C4-2B (cell line): ENCODE data around the gene ARMH4.
A peak's percentile ranks its signal among the peaks of the same experiment; 100 is the strongest.
"Not testable (repeated sequence)": the region's sequence is repeated elsewhere in the genome, so short reads cannot be mapped to it uniquely, and the experiment has no call there.

ENCODE experiments used
- H3K27ac ChIP-seq: fragments of 450-650 bp; 2 replicates; pipeline ENCODE4 v1.5.1; 2017
- ZFX ChIP-seq: fragments of 450-650 bp; IDR thresholded peaks from 2 replicates; pipeline ENCODE4 v1.6.1; 2017
- TF ChIP-seq, protein P1 (sequence below): fragments of 450-650 bp; conservative IDR thresholded peaks from 2 replicates; pipeline ENCODE4 v1.5.1; 2017; ENCODE audit warnings: mild to moderate bottlenecking

Gene ARMH4

DNA sequence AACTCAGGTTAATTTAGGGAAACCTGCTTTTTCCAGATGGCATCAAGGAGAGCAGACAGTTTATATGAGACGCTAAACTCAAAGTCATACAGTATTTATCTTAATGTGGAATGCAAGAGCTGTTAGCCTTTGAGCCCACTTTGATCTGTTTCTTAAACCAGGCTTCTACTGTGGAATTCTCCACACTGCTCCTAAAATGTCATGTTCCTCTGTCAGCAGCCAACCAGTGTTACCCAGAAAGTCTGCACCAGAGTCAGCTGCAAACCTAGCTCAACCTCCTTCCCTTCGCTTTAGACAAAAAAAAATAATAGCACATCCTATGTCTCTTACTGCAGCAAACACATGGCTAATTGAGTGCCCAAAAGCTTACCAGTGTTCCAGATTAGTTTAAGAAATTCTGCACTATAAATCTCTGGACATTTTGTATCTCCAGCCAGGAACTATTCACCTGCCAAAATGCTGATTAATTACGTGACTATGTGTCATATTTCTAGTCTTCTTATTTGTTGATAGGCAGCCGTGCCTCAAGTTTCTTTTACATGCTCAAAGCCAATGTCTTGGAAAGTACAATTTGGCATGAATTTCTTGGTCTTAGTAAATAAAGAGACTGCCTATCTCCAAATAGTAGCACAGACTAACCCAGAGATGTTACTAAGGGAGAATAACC, 21.8 kb downstream of the ARMH4 start:
- TF ChIP-seq ZFX, result no peak
- TF ChIP-seq, protein P1, sequence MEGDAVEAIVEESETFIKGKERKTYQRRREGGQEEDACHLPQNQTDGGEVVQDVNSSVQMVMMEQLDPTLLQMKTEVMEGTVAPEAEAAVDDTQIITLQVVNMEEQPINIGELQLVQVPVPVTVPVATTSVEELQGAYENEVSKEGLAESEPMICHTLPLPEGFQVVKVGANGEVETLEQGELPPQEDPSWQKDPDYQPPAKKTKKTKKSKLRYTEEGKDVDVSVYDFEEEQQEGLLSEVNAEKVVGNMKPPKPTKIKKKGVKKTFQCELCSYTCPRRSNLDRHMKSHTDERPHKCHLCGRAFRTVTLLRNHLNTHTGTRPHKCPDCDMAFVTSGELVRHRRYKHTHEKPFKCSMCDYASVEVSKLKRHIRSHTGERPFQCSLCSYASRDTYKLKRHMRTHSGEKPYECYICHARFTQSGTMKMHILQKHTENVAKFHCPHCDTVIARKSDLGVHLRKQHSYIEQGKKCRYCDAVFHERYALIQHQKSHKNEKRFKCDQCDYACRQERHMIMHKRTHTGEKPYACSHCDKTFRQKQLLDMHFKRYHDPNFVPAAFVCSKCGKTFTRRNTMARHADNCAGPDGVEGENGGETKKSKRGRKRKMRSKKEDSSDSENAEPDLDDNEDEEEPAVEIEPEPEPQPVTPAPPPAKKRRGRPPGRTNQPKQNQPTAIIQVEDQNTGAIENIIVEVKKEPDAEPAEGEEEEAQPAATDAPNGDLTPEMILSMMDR, result no peak
- H3K27ac ChIP-seq, result no peak overlapping the region

DNA sequence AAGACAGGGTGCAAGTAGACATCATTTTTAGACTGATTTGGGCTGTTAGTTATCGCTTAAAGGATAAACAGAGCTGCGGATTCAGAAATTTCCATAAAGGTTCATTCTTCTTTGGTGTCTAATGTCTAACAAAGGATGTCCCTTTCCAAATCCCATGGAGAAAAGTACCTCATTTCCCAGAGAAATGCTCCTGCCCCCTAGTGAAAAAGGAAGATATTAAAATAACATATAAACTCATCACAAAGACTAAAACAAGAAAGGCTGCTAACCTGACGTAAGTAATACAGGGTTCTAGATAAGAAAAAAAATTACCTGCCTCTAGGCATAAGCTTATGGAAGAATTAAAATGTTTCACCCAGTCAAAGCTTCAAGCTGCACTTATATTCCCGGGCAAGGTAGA, 22.8 kb downstream of the ARMH4 start:
- H3K27ac ChIP-seq, result no peak overlapping the region
- TF ChIP-seq, protein P1, result peak; percentile 46
- TF ChIP-seq ZFX, result no peak

DNA sequence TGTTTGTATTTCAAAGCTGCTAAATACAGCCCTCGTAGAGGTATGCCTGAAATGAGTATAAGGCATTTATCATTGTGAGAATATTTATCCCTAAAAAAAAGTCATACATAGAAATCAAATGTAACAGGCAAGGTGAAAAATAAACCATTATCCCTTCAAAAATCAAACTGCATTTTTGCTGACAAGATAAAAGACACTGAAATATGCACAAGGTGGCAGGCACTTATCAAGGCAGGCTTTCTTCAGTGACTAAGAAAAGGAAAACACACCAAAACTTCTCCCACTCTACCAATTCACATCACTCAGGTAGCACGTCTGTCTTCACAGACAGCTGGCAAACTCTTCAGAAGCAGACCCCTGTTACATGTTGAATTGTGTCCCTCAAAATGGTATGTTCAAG, 23.6 kb downstream of the ARMH4 start:
- no peak overlapping the region for H3K27ac ChIP-seq
- TF ChIP-seq, protein P1, result no peak
- no peak for TF ChIP-seq ZFX

DNA sequence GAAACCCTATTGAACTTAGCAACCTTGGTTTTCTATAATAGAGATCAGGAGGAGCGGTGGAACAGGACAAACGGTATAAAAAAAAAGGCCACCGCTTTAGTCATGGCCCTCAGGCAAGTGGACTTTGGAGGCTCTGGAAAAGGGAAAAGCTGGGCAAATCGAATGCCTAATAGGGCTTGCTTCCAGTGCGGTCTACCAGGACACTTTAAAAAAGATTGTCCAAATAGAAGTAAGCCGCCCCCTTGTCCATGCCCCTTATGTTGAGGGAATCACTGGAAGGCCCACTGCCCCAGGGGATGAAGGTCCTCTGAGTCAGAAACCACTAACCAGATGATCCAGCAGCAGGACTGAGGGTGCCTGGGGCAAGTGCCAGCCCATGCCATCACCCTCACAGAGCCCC, 29.5 kb downstream of the ARMH4 start:
- not testable (repeated sequence) for H3K27ac ChIP-seq

DNA sequence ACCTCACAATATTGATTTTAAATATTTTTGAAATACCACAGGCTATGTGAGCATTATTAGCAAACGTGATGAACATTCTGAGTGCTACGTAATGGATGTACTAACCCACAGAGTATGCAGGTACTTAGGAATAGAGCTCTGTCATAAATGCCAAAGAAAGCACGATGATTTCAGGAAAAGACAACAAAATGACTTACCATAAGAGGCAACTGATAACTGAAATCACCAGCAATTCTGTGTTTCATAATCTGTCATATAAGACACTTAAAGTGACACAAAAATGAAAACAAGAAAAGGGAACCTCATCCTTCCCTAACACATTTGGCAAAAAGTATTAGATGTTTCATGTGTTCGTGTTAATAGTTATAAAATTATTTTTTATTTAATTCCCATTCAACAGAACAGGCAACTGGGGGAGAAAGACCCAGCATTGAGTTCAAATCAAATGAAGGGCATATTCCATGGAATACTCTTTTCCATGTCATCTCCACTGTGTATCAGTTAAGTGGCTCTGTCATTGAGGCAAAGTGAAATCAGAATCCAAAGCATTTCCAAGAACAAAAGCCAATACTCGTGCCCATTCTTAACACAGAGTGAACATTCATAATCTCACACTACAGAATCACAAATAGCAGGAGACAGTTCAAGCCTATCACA, 30.4 kb downstream of the ARMH4 start:
- no peak overlapping the region for H3K27ac ChIP-seq
- TF ChIP-seq, protein P1, result no peak

DNA sequence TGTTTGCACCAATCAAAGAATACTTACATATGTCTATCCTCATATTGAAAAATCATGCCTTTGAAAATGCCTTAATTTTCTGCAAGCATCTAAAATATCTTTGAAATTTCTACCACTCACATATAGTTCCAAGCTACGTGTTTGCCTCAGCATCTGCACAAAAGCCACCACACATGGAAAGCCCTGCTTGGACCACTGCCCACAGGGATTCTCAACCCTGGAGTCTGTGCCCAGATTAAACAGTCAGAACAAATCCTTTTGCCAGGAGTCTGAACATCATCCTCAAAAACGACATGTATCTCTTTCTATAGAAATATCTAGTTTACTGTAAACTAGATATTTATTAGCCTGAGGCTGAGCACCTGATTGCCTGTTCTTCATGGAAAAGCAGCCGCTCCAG, 32.6 kb downstream of the ARMH4 start:
- H3K27ac ChIP-seq, result no peak overlapping the region
- no peak for TF ChIP-seq ZFX
- TF ChIP-seq, protein P1, result no peak

DNA sequence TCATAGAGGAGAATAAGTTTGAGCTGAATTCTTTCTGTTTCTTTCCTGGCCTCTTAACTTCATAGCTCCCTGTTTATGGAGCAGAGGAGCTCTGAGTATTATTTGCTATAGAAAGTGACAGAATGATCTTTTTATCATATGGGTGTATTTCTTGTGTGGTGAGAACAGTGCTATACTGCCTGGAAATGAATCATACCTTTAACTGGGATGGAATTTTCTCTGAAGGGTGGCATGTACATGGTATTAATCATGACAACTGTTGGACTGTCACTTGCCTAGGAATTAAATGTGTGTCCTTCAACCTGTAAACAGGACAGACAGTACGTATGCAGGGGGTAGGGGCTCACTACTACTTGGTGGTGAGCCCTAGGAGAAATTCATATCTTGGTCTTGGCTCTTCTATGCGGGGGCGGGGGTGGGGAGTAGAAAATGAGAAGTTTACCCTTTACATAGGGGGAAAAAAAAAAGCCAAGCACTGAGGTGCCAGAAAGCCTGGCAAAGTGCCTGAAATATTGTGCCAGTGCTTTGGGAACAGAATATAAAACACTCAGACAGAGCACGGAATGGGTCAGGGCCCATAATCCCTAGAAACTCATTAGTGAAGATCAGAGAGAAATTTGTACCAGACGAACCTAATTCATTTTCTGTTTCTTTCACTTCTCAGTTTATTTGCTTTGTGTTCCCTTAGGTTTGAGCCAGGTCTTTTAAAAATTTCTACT, 33.8 kb downstream of the ARMH4 start:
- TF ChIP-seq ZFX, result no peak
- TF ChIP-seq, protein P1, result no peak
- H3K27ac ChIP-seq, result no peak overlapping the region
